Hepatocyte (in vitro differentiated cells): Measurements from ENCODE around the gene HOXA6. TPM values are rescaled to one million over a fixed set of nuclear protein-coding genes. Genes with fewer than 3 reads are reported as not detected.

Source experiments
- DNase-seq: peaks from one replicate; pipeline ENCODE4 v3.0.0-alpha.2; 2016; ENCODE audit warnings: low spot score
- H2AFZ ChIP-seq: fragments of 200-600 bp; sonication (generic); 2 replicates; pipeline ENCODE4 v1.6.0; 2016; ENCODE audit warnings: antibody characterized with exemption, mild to moderate bottlenecking
- H3K27ac ChIP-seq: fragments of 200-600 bp; sonication (generic); 2 replicates; pipeline ENCODE4 v1.5.1; 2016; ENCODE audit warnings: mild to moderate bottlenecking
- H3K27me3 ChIP-seq: fragments of 200-600 bp; sonication (generic); 2 replicates; pipeline ENCODE4 v1.6.1; 2016
- H3K36me3 ChIP-seq: fragments of 200-600 bp; sonication (generic); replicated peaks from 2 replicates; pipeline ENCODE4 v1.5.1; 2016; ENCODE audit warnings: low read depth; ENCODE audit not compliant: insufficient read depth
- H3K4me1 ChIP-seq: fragments of 200-600 bp; sonication (generic); 2 replicates; pipeline ENCODE4 v1.5.1; 2016; ENCODE audit warnings: mild to moderate bottlenecking, moderate library complexity; ENCODE audit not compliant: insufficient read depth
- H3K4me2 ChIP-seq: fragments of 200-600 bp; sonication (generic); 2 replicates; pipeline ENCODE4 v1.6.0; 2016
- H3K4me3 ChIP-seq: fragments of 200-600 bp; sonication (generic); 2 replicates; pipeline ENCODE4 v1.5.1; 2016; ENCODE audit warnings: mild to moderate bottlenecking
- H3K79me2 ChIP-seq: fragments of 200-600 bp; sonication (generic); 2 replicates; pipeline ENCODE4 v1.6.0; 2017; ENCODE audit warnings: mild to moderate bottlenecking
- H3K9me2 ChIP-seq: fragments of 200-600 bp; sonication (generic); replicated peaks from 2 replicates; pipeline ENCODE4 v1.6.0; 2017; ENCODE audit warnings: mild to moderate bottlenecking; ENCODE audit not compliant: insufficient read depth
- H3K9me3 ChIP-seq: fragments of 200-600 bp; sonication (generic); 2 replicates; pipeline ENCODE4 v1.5.1; 2016; ENCODE audit warnings: low read depth, mild to moderate bottlenecking
- H4K20me1 ChIP-seq: fragments of 200-600 bp; sonication (generic); 2 replicates; pipeline ENCODE4 v1.6.0; 2016; ENCODE audit warnings: mild to moderate bottlenecking; ENCODE audit not compliant: insufficient read depth, poor library complexity, severe bottlenecking
- CTCF ChIP-seq: fragments of 200-600 bp; sonication (generic); IDR thresholded peaks from 2 replicates; pipeline ENCODE4 v1.5.1; 2016; ENCODE audit warnings: antibody characterized with exemption, mild to moderate bottlenecking; ENCODE audit not compliant: poor library complexity
- EZH2 ChIP-seq: fragments of 200-600 bp; sonication (generic); IDR thresholded peaks from 2 replicates; pipeline ENCODE4 v1.6.1; 2016; ENCODE audit warnings: antibody characterized with exemption, mild to moderate bottlenecking, borderline replicate concordance
- EZH2phosphoT487 ChIP-seq: fragments of 200-600 bp; sonication (generic); IDR thresholded peaks from one replicate; pipeline ENCODE4 v1.6.1; 2018; ENCODE audit warnings: antibody characterized with exemption, mild to moderate bottlenecking, low read depth, moderate library complexity; ENCODE audit not compliant: unreplicated experiment, severe bottlenecking
- WGBS: methylation state at CpG from one replicate; pipeline ENCODE4 v1.1.6; 2016; ENCODE audit warnings: low lambda C conversion rate; ENCODE audit errors: missing lambda C conversion rate; 5-methylcytosine and 5-hydroxymethylcytosine counted together
- polyA plus RNA-seq: library from polyadenylated mRNA; unstranded; fragments of >200 nt; fragmentation: Nextera tagmentation; extraction: Ambion mirVana; gene quantifications from 2 replicates; pipeline ENCODE4 v1.2.1, GENCODE V29; 2016
- total RNA-seq: library from RNA; depleted of rRNA; stranded (reverse); fragments of >200 nt; gene quantifications from 2 replicates; pipeline ENCODE4 v1.2.3, GENCODE V29; 2014

The HOXA6 gene
- total and polyA plus RNA-seq, 2 experiments from 2014 or later = 0.23 TPM; not detected in 1

DNA sequence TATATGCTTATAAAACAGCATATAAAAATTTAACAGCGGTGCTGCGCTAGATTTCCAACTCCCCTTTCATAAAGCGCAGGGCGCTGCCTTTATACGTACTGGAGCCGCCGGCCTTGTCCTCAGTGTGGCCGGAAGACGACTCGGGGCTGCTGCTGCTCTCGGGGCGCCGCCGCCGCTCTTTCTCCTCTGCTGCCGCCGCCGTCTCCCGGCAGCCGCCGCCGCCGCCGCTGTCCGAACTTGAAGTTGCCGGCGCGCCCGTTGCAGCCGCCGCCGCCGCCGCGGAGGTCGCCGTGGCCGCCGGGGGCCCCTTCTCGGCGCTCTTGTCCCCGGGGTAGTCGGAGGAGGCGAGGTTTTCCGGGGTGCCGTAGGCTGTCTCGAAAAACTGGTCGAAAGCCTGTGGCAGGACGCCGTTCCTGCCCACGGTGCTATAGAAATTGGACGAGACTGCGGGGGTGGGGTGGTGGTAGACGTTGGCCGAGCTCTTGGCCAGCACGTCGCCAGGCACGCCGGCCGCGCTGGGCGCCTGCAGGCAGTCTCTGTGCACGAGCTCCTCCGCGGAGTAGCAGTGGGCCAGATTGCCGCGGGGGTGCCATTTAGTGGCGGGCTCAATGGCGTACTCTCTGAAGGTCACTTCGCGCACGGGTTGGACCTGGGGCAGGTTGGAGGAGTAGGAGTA is 36.9 kb upstream of the HOXA6 start:
- WGBS = 2% methylated on average over 72 of the region's 72 CpGs
- H3K27me3 ChIP-seq = peaks cover 90% of the 10 kb centered on the region
- TF ChIP-seq EZH2 (peak; percentile 90), CTCF (no peak)
- peaks cover 84% of the 10 kb centered on the region for H3K79me2 ChIP-seq
- no peaks in the 10 kb centered on the region for H3K9me3 ChIP-seq
- no peak for DNase-seq
- H3K27ac ChIP-seq = peak overlapping the region; percentile 90
- peak overlapping the region; percentile 77 for H3K4me3 ChIP-seq
- peak overlapping the region; percentile 57 for H2AFZ ChIP-seq
- no peaks in the 10 kb centered on the region for H3K9me2 ChIP-seq
- peaks cover 33% of the 10 kb centered on the region for H3K4me1 ChIP-seq
- peak overlapping the region; percentile 96 for H3K4me2 ChIP-seq
- no peaks in the 10 kb centered on the region for H3K36me3 ChIP-seq
- no peaks in the 10 kb centered on the region for H4K20me1 ChIP-seq

DNA sequence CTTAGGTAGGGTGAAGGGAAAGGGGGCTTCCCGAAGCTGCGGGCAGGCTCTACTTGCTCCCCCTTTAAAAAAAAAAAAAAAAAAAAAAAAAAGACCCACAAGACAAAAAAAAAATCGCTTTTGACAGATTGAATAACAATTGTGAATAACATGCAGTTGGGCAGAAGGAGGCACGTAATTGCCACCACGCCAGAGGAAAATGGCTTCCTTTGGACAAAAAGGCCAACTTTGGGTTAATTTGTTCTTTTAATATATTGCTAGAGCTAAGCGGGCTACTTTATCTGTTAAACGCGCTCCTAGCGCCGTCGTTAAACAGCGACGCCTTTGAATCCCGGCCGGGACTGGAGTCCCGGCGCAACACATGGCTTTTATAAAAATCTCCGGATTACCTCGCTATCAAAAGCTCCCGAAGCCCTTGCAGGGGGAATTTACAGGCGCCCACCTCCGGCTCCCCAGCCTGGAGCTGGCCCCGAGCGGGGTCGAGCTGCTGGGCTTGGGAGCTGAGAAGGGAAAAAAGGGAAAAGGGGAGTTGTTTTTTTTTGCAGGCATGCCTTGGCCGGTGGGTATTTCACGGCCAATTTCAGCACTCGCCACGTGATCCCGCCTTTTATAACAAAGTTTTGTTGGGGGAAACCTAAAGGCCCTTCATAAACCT is 36.2 kb upstream of the HOXA6 start:
- no peak for DNase-seq
- peaks cover 84% of the 10 kb centered on the region for H3K79me2 ChIP-seq
- H3K36me3 ChIP-seq = no peaks in the 10 kb centered on the region
- H3K4me1 ChIP-seq = peaks cover 27% of the 10 kb centered on the region
- H3K27ac ChIP-seq = peak overlapping the region; percentile 90
- no peaks in the 10 kb centered on the region for H3K9me2 ChIP-seq
- H3K4me2 ChIP-seq = peak overlapping the region; percentile 96
- no peak for TF ChIP-seq EZH2phosphoT487
- TF ChIP-seq CTCF = no peak
- TF ChIP-seq EZH2 = no peak
- no peaks in the 10 kb centered on the region for H3K9me3 ChIP-seq
- H2AFZ ChIP-seq = peak overlapping the region; percentile 57
- WGBS = under 1% methylated on average over 30 of the region's 30 CpGs
- no peaks in the 10 kb centered on the region for H4K20me1 ChIP-seq
- H3K4me3 ChIP-seq = peak overlapping the region; percentile 77
- peaks cover 90% of the 10 kb centered on the region for H3K27me3 ChIP-seq

GRCh38 chr7:27182861-27183681 is 35.5 kb upstream of the HOXA6 start:
- DNase-seq = no peak
- peak overlapping the region; percentile 90 for H3K27ac ChIP-seq
- peaks cover 25% of the 10 kb centered on the region for H3K4me1 ChIP-seq
- H3K4me3 ChIP-seq = peak overlapping the region; percentile 77
- no peak overlapping the region for H2AFZ ChIP-seq
- H3K9me3 ChIP-seq = no peaks in the 10 kb centered on the region
- H3K79me2 ChIP-seq = peaks cover 84% of the 10 kb centered on the region
- 5% methylated on average over 39 of the region's 39 CpGs for WGBS
- H4K20me1 ChIP-seq = no peaks in the 10 kb centered on the region
- H3K4me2 ChIP-seq = peak overlapping the region; percentile 96
- no peaks in the 10 kb centered on the region for H3K36me3 ChIP-seq
- no peaks in the 10 kb centered on the region for H3K9me2 ChIP-seq
- no peak for TF ChIP-seq CTCF
- TF ChIP-seq EZH2 = no peak
- TF ChIP-seq EZH2phosphoT487 = peak; percentile 22
- H3K27me3 ChIP-seq = peaks cover 90% of the 10 kb centered on the region
